Stimulated activated CD4-positive, alpha-beta T cell treated with anti-CD3 and anti-CD28 coated beads, TNF-alpha, amount 100 ng/mL, for 1 hour (primary cell): ENCODE measurements around the gene HMCN2.
"Not testable (repeated sequence)": the region's sequence is repeated elsewhere in the genome, so short reads cannot be mapped to it uniquely, and the experiment has no call there.

ENCODE experiments used
- DNase-seq, 3 donors: peaks; one replicate each; pipeline ENCODE4 v3.0.0-alpha.2; 2020; ENCODE audit warnings: low read depth in 3 of 3, low spot score in 1 of 3

HMCN2 gene

GRCh38 chr9:130262771-130263170 lies 2.8 kb upstream of the HMCN2 start:
- no peak for DNase-seq

- DNase-seq: no peak
Measured at GRCh38 chr9:130263601-130264413, 1.8 kb upstream of the HMCN2 start.

GRCh38 chr9:130264414-130265350 lies 878 bp upstream of the HMCN2 start:
- no peak for DNase-seq

GRCh38 chr9:130266236-130267098 lies 907 bp downstream of the HMCN2 start:
- no peak for DNase-seq

GRCh38 chr9:130267930-130268329 lies 2.4 kb downstream of the HMCN2 start:
- DNase-seq: no peak

GRCh38 chr9:130268521-130269211 lies 3.1 kb downstream of the HMCN2 start:
- no peak for DNase-seq

GRCh38 chr9:130271473-130271872 lies 5.9 kb downstream of the HMCN2 start:
- no peak for DNase-seq

GRCh38 chr9:130275156-130275555 lies 9.6 kb downstream of the HMCN2 start:
- DNase-seq: no peak

GRCh38 chr9:130276121-130276520 lies 10.6 kb downstream of the HMCN2 start:
- DNase-seq: no peak

- no peak for DNase-seq
Measured at GRCh38 chr9:130276955-130277354, 11.4 kb downstream of the HMCN2 start.

GRCh38 chr9:130277525-130277924 lies 12.0 kb downstream of the HMCN2 start:
- not testable (repeated sequence) for DNase-seq

GRCh38 chr9:130283539-130284248 lies 18.1 kb downstream of the HMCN2 start:
- DNase-seq: no peak

- DNase-seq: no peak
Measured at GRCh38 chr9:130284249-130284625, 18.7 kb downstream of the HMCN2 start.

- DNase-seq: no peak
Measured at GRCh38 chr9:130284690-130285089, 19.1 kb downstream of the HMCN2 start.

GRCh38 chr9:130285271-130285670 lies 19.7 kb downstream of the HMCN2 start:
- no peak for DNase-seq

GRCh38 chr9:130286072-130286770 lies 20.7 kb downstream of the HMCN2 start:
- DNase-seq: no peak

GRCh38 chr9:130286781-130287428 lies 21.3 kb downstream of the HMCN2 start:
- no peak for DNase-seq

- no peak for DNase-seq
Measured at GRCh38 chr9:130287736-130288135, 22.2 kb downstream of the HMCN2 start.

GRCh38 chr9:130288393-130288792 lies 22.8 kb downstream of the HMCN2 start:
- no peak for DNase-seq
